ENCODE data around the gene HSPB2. TPM values are rescaled to one million over a fixed set of nuclear protein-coding genes. Genes with fewer than 3 reads are reported as not detected.
A peak's percentile ranks its signal among the peaks of the same experiment; 100 is the strongest.

HSPB2 gene
- total RNA-seq, 4 donors from 2014 or later: 0.21 to 5.2 TPM; not detected in 2

GRCh38 chr11:111961389-111962300, 49.1 kb downstream of the HSPB2 start:
- intact Hi-C loops (cut with DNase I; ENCODE audit: low total_unique reads): no loop called here
- no peak overlapping the region for H3K4me3 ChIP-seq
- H3K4me1 ChIP-seq: no peaks in the 10 kb centered on the region
- H3K27ac ChIP-seq: peak overlapping the region; percentile 28 to 59
- TF ChIP-seq CTCF (IDR thresholded peaks at IDR 0.05): no peak
- DNase-seq: no peak
- no peaks in the 10 kb centered on the region for H3K27me3 ChIP-seq
- H3K9me3 ChIP-seq: no peaks in the 10 kb centered on the region
- no peaks in the 10 kb centered on the region for H3K36me3 ChIP-seq

Small RNAs within 50 kb of the gene (small RNA-seq; reads per million reads assigned to genes)
- gene C11orf52 (not detected), gene GNG5P3 (not detected), gene RNA5SP351 (not detected), gene RPL37AP8 (not detected)

Other genes starting within 250 kb of the HSPB2 start
- gene PPP2R1B, start 146.3 kb upstream of the HSPB2 start, total RNA-seq: 10 to 100 TPM; 12.0 to 30.0 (median 28.4) TPM
- gene ALG9, start 41.2 kb upstream of the HSPB2 start, total RNA-seq: 10 to 100 TPM; 23.6 to 60.2 (median 49.4) TPM
- 1 to 10 TPM in 3 of 4 donors, not detected in 1; 1.7 to 7.4 (median 3.3) TPM for gene FDXACB1, start 33.6 kb upstream of the HSPB2 start, total RNA-seq
- gene CFAP68, start 33.2 kb upstream of the HSPB2 start, total RNA-seq: 10 to 100 TPM in 1 of 4 donors, 1 to 10 TPM in 2, under 1 TPM in 1; 0.29 to 22.8 (median 4.2) TPM
- 100 to 1,000 TPM in 1 of 4 donors, 10 to 100 TPM in 3; 19.9 to 179 (median 56.5) TPM for gene CRYAB, start 964 bp upstream of the HSPB2 start, total RNA-seq
- gene C11orf52, start 6.2 kb downstream of the HSPB2 start, total RNA-seq: 1 to 10 TPM in 2 of 4 donors, not detected in 2; 1.6 to 2.4 TPM
- gene DIXDC1, start 24.6 kb downstream of the HSPB2 start, total RNA-seq: 10 to 100 TPM; 38.7 to 63.0 (median 51.4) TPM
- 10 to 100 TPM; 11.8 to 32.7 (median 24.7) TPM for gene DLAT, start 112.7 kb downstream of the HSPB2 start, total RNA-seq
- 1 to 10 TPM in 2 of 4 donors, under 1 TPM in 2; 0.29 to 5.5 (median 1.6) TPM for gene PIH1D2, start 161.3 kb downstream of the HSPB2 start, total RNA-seq
- 10 to 100 TPM in 2 of 4 donors, 1 to 10 TPM in 2; 2.3 to 32.9 (median 14.3) TPM for gene NKAPD1, start 161.6 kb downstream of the HSPB2 start, total RNA-seq
- gene TIMM8B, start 174.0 kb downstream of the HSPB2 start, total RNA-seq: 10 to 100 TPM; 17.7 to 56.1 (median 43.6) TPM
- gene SDHD, start 174.1 kb downstream of the HSPB2 start, total RNA-seq: 100 to 1,000 TPM in 2 of 4 donors, 10 to 100 TPM in 2; 84.7 to 157 (median 104) TPM